Neuronal stem cell (in vitro differentiated cells): ENCODE results near the gene FGF7.
"Not testable (repeated sequence)": the region's sequence is repeated elsewhere in the genome, so short reads cannot be mapped to it uniquely, and the experiment has no call there.

Experiments used
- DNase-seq: peaks from one replicate; pipeline ENCODE4 v3.0.0-alpha.2; 2013; ENCODE audit warnings: low spot score
- H2AFZ ChIP-seq: one replicate; pipeline ENCODE4 v1.6.1; 2013; ENCODE audit warnings: mild to moderate bottlenecking, low read length, inconsistent platforms
- H2AK5ac ChIP-seq: 2 replicates; pipeline ENCODE4 v1.6.1; 2013; ENCODE audit warnings: low read depth, mild to moderate bottlenecking, inconsistent platforms, low read length, moderate library complexity, mixed read lengths
- H2BK120ac ChIP-seq: 2 replicates; pipeline ENCODE4 v1.6.1; 2013; ENCODE audit warnings: low read depth, mild to moderate bottlenecking, inconsistent platforms, low read length, moderate library complexity, mixed read lengths
- H2BK12ac ChIP-seq: one replicate; pipeline ENCODE4 v1.6.1; 2013; ENCODE audit warnings: low read length, inconsistent platforms
- H2BK15ac ChIP-seq: 2 replicates; pipeline ENCODE4 v1.6.1; 2013; ENCODE audit warnings: mild to moderate bottlenecking, low read length, inconsistent platforms, mixed read lengths
- H2BK5ac ChIP-seq: one replicate; pipeline ENCODE4 v1.6.1; 2013; ENCODE audit warnings: inconsistent platforms, mild to moderate bottlenecking, low read length, moderate library complexity
- H3K14ac ChIP-seq: one replicate; pipeline ENCODE4 v1.6.1; 2013; ENCODE audit warnings: low read length, inconsistent platforms
- H3K18ac ChIP-seq: 2 replicates; pipeline ENCODE4 v1.6.1; 2013; ENCODE audit warnings: low read length, inconsistent platforms
- H3K23ac ChIP-seq: 2 replicates; pipeline ENCODE4 v1.6.1; 2013; ENCODE audit warnings: low read depth, mild to moderate bottlenecking, mixed read lengths, low read length, inconsistent platforms; ENCODE audit not compliant: poor library complexity
- H3K27ac ChIP-seq: replicated peaks from 3 replicates; pipeline ENCODE4 v1.5.1; 2013; ENCODE audit warnings: low read length, inconsistent platforms
- H3K27me3 ChIP-seq, 3 experiments: 2 replicates each; pipeline ENCODE4 v1.6.1; 2013; ENCODE audit warnings: low read length in 3 of 3, mild to moderate bottlenecking in 2 of 3, inconsistent platforms in 1 of 3, low read depth in 1 of 3, mixed read lengths in 1 of 3, moderate library complexity in 1 of 3; ENCODE audit not compliant: control insufficient read depth in 3 of 3, insufficient read depth in 3 of 3
- H3K36me3 ChIP-seq, 2 donors: replicated peaks in 1 of 2; 2 replicates each; pipeline ENCODE4 v1.6.1; 2013; ENCODE audit warnings: low read length in 2 of 2; ENCODE audit not compliant: control insufficient read depth in 2 of 2, insufficient read depth in 2 of 2
- H3K4ac ChIP-seq: 2 replicates; pipeline ENCODE4 v1.6.1; 2013; ENCODE audit warnings: inconsistent platforms, mild to moderate bottlenecking, low read length, moderate library complexity
- H3K4me1 ChIP-seq, 2 donors: 1 replicate in 1 of 2; 2 replicates in 1 of 2; pipeline ENCODE4 v1.6.1; 2013; ENCODE audit warnings: low read length in 2 of 2, low read depth in 1 of 2; ENCODE audit not compliant: control insufficient read depth in 2 of 2, insufficient read depth in 1 of 2
- H3K4me2 ChIP-seq: one replicate; pipeline ENCODE4 v1.6.1; 2013; ENCODE audit warnings: mild to moderate bottlenecking, low read length, inconsistent platforms; ENCODE audit not compliant: insufficient read depth, poor library complexity, severe bottlenecking
- H3K4me3 ChIP-seq, 2 donors: 2 replicates each; pipeline ENCODE4 v1.5.1; 2013; ENCODE audit warnings: low read length in 2 of 2, mild to moderate bottlenecking in 2 of 2, inconsistent platforms in 1 of 2, moderate library complexity in 1 of 2
- H3K79me1 ChIP-seq: one replicate; pipeline ENCODE4 v1.6.1; 2013; ENCODE audit warnings: low read depth, mild to moderate bottlenecking, inconsistent platforms, low read length, moderate library complexity
- H3K9ac ChIP-seq: one replicate; pipeline ENCODE4 v1.6.1; 2013; ENCODE audit warnings: mild to moderate bottlenecking, low read depth, low read length, inconsistent platforms; ENCODE audit not compliant: poor library complexity
- H3K9me3 ChIP-seq, 2 donors: replicated peaks in 1 of 2; 2 replicates each; pipeline versions ENCODE3 to v1.6.1; 2013; ENCODE audit warnings: low read length in 2 of 2, mild to moderate bottlenecking in 2 of 2, inconsistent platforms in 1 of 2, low read depth in 1 of 2, mixed read lengths in 1 of 2, moderate library complexity in 1 of 2; ENCODE audit not compliant: control insufficient read depth in 2 of 2, insufficient read depth in 1 of 2
- H4K8ac ChIP-seq: one replicate; pipeline ENCODE4 v1.6.1; 2013; ENCODE audit warnings: low read depth, mild to moderate bottlenecking, inconsistent platforms, low read length, moderate library complexity
- H4K91ac ChIP-seq: one replicate; pipeline ENCODE4 v1.6.1; 2013; ENCODE audit warnings: low read length, low read depth, mild to moderate bottlenecking, inconsistent platforms; ENCODE audit not compliant: poor library complexity
- WGBS, 2 donors: extraction: QIAGEN DNeasy Blood & Tissue Kit; methylation state at CpG; one replicate each; pipeline ENCODE4 v1.1.7; 2013; ENCODE audit warnings: missing lambda C conversion rate in 2 of 2, mixed read lengths in 1 of 2; ENCODE audit not compliant: insufficient read length in 2 of 2, insufficient replicate concordance in 1 of 2; ENCODE audit errors: extremely low coverage in 2 of 2; 5-methylcytosine and 5-hydroxymethylcytosine counted together

The FGF7 gene

GRCh38 chr15:49467746-49468480 lies 44.9 kb downstream of the FGF7 start:
- Histone ChIP-seq H3K4me3 (no peak overlapping the region), H3K23ac (no peak overlapping the region), H4K91ac (no peak overlapping the region), H3K4me1 (no peaks in the 10 kb centered on the region), H3K18ac (no peak overlapping the region), H4K8ac (no peak overlapping the region), H2BK12ac (no peak overlapping the region), H3K9ac (no peak overlapping the region), H2AK5ac (no peak overlapping the region), H3K4ac (no peak overlapping the region), H2BK15ac (no peak overlapping the region), H3K36me3 (no peaks in the 10 kb centered on the region), H2AFZ (no peak overlapping the region), H3K27me3 (peaks cover 0 to 2% (median 0%) of the 10 kb centered on the region in 3 experiments), H3K27ac (no peak overlapping the region), H3K4me2 (no peak overlapping the region), H3K14ac (no peak overlapping the region), H3K79me1 (no peaks in the 10 kb centered on the region), H3K9me3 (no peaks in the 10 kb centered on the region), H2BK120ac (no peak overlapping the region), H2BK5ac (no peak overlapping the region)
- no peak for DNase-seq
- WGBS, 2 donors, result no CpG with 5 or more reads among the region's 3 CpGs

DNA sequence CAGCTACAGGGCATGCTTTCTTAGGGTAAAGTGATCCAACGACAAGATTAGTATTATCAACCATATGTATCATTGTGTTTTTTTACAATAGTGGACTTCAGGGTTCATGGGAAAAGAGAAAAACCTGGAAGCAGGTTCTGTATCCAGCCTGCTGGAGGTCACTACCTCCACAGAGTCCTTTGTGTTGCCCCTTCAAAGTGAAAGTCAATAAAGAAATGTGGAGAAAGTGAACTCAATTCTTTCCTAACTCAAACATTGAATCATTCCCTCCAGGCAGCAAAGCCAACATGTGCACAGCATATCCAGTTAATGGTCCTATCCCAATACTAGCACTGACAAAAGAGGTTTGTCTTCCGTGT lies 45.4 kb downstream of the FGF7 start:
- no peak overlapping the region for H2BK5ac ChIP-seq
- H2BK120ac ChIP-seq, result no peak overlapping the region
- no peak overlapping the region for H3K23ac ChIP-seq
- no CpG with 5 or more reads among the region's 2 CpGs for WGBS, 2 donors
- no peak overlapping the region for H4K8ac ChIP-seq
- H3K4ac ChIP-seq, result no peak overlapping the region
- no peaks in the 10 kb centered on the region for H3K4me1 ChIP-seq
- no peak overlapping the region for H3K18ac ChIP-seq
- no peaks in the 10 kb centered on the region for H3K36me3 ChIP-seq
- no peak overlapping the region for H4K91ac ChIP-seq
- no peak overlapping the region for H2AFZ ChIP-seq
- H3K4me2 ChIP-seq, result no peak overlapping the region
- no peak overlapping the region for H3K14ac ChIP-seq
- H3K9ac ChIP-seq, result no peak overlapping the region
- H3K4me3 ChIP-seq, result no peak overlapping the region
- no peak overlapping the region for H2BK15ac ChIP-seq
- peaks cover 0 to 2% (median 0%) of the 10 kb centered on the region in 3 experiments for H3K27me3 ChIP-seq
- no peaks in the 10 kb centered on the region for H3K9me3 ChIP-seq
- no peak overlapping the region for H3K27ac ChIP-seq
- no peak overlapping the region for H2AK5ac ChIP-seq
- no peaks in the 10 kb centered on the region for H3K79me1 ChIP-seq
- DNase-seq, result no peak
- H2BK12ac ChIP-seq, result no peak overlapping the region

GRCh38 chr15:49471248-49471647 lies 48.2 kb downstream of the FGF7 start:
- not testable (repeated sequence) for H3K9me3 ChIP-seq, H4K91ac ChIP-seq, H2BK120ac ChIP-seq, H3K18ac ChIP-seq, H3K36me3 ChIP-seq, H4K8ac ChIP-seq, H3K79me1 ChIP-seq, H3K9ac ChIP-seq, H3K4me3 ChIP-seq, H2AK5ac ChIP-seq, H3K27me3 ChIP-seq, H2AFZ ChIP-seq, H3K14ac ChIP-seq, DNase-seq, H3K4ac ChIP-seq, H3K27ac ChIP-seq, H2BK15ac ChIP-seq, H2BK12ac ChIP-seq, H3K4me1 ChIP-seq, H2BK5ac ChIP-seq, H3K4me2 ChIP-seq, H3K23ac ChIP-seq
- no CpG with 5 or more reads among the region's 4 CpGs for WGBS, 2 donors

DNA sequence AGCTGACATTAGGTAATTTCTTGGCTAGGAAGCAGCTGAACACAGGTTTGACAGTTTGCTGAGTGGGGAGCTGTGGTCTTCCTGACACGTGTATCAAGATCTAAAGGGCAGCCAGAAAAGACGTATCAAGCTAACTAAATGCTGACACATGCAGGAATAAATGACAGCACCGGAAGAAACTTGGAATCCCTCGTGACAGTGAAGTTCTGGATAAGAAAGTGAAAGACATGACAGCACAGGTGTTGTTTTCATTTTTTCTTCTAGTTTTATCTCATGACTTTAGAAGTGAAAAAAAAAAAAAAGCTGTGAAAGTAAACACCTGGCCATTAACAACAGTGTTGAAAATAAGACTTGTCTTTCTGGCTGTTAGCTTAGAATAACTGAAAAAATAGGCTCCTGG lies 48.7 kb downstream of the FGF7 start:
- no peak overlapping the region for H2BK5ac ChIP-seq
- peaks cover 0 to 2% (median 0%) of the 10 kb centered on the region in 3 experiments for H3K27me3 ChIP-seq
- no peak overlapping the region for H2AFZ ChIP-seq
- no peaks in the 10 kb centered on the region for H3K36me3 ChIP-seq
- no peak overlapping the region for H3K18ac ChIP-seq
- no peak overlapping the region for H4K91ac ChIP-seq
- no peak overlapping the region for H3K9ac ChIP-seq
- no peak overlapping the region for H3K4me2 ChIP-seq
- no peak overlapping the region for H3K4ac ChIP-seq
- H3K23ac ChIP-seq, result no peak overlapping the region
- no peak for DNase-seq
- no peak overlapping the region for H2BK15ac ChIP-seq
- H3K79me1 ChIP-seq, result no peaks in the 10 kb centered on the region
- H2BK12ac ChIP-seq, result no peak overlapping the region
- no peak overlapping the region for H2BK120ac ChIP-seq
- H3K14ac ChIP-seq, result no peak overlapping the region
- no peak overlapping the region for H4K8ac ChIP-seq
- WGBS, 2 donors, result no CpG with 5 or more reads among the region's 4 CpGs
- no peaks in the 10 kb centered on the region for H3K9me3 ChIP-seq
- no peak overlapping the region for H3K4me3 ChIP-seq
- no peaks in the 10 kb centered on the region for H3K4me1 ChIP-seq
- no peak overlapping the region for H3K27ac ChIP-seq
- H2AK5ac ChIP-seq, result no peak overlapping the region
